WTC11 (cell line): ENCODE results near the gene TIGD2. TPM values are rescaled to one million over a fixed set of nuclear protein-coding genes. Genes with fewer than 3 reads are reported as not detected.

Experiments used
- ATAC-seq: fragments of 200-7000 bp; cut with Tn5 transposase; 2 replicates; pipeline ENCODE4 v1.10.0; 2021; ENCODE audit warnings: mild to moderate bottlenecking, moderate library complexity
- CTCF ChIA-PET: fragments of 300-600 bp; sonication (Branson Sonifier 250); formaldehyde crosslinking; loops from one replicate; lab custom pipeline; 2021; ENCODE audit warnings: antibody characterized with exemption; lab: Charles Lee
- POLR2A ChIA-PET: fragments of 350-600 bp; sonication (Branson Sonifier 250); formaldehyde crosslinking; loops from one replicate; lab custom pipeline; 2021; ENCODE audit warnings: antibody characterized with exemption; lab: Charles Lee
- DNase-seq: peaks from one replicate; pipeline ENCODE4 v3.0.0; 2021; ENCODE audit warnings: low spot score
- H3K27ac Mint-ChIP-seq: 2 replicates; pipeline ENCODE4 v1.8.0; 2021; ENCODE audit warnings: mixed read lengths
- H3K27me3 Mint-ChIP-seq: 2 replicates; pipeline ENCODE4 v1.8.0; 2021; ENCODE audit warnings: low read depth, mild to moderate bottlenecking, moderate library complexity, mixed read lengths
- H3K36me3 Mint-ChIP-seq: 2 replicates; pipeline ENCODE4 v1.8.0; 2021; ENCODE audit warnings: mixed read lengths
- H3K4me1 Mint-ChIP-seq: 2 replicates; pipeline ENCODE4 v1.8.0; 2022; ENCODE audit warnings: mixed read lengths
- H3K4me3 Mint-ChIP-seq: 2 replicates; pipeline ENCODE4 v1.8.0; 2021; ENCODE audit warnings: mild to moderate bottlenecking, moderate library complexity, mixed read lengths
- H3K9me3 Mint-ChIP-seq: 2 replicates; pipeline ENCODE4 v1.8.0; 2021; ENCODE audit warnings: mixed read lengths
- CREM ChIP-seq: sonication (generic); formaldehyde crosslinking; IDR thresholded peaks from 2 replicates; pipeline ENCODE4 v1.8.1; 2022; ENCODE audit warnings: mild to moderate bottlenecking, missing genetic modification reagents, moderate library complexity
- GABPB1 ChIP-seq: sonication (generic); formaldehyde crosslinking; IDR thresholded peaks from 2 replicates; pipeline ENCODE4 v1.8.1; 2023; ENCODE audit warnings: mild to moderate bottlenecking, missing genetic modification reagents
- JAZF1 ChIP-seq: fragments of 250-450 bp; sonication (Bioruptor Pico); IDR thresholded peaks from 2 replicates; pipeline ENCODE4 v1.9.0; 2021; ENCODE audit warnings: moderate library complexity, mild to moderate bottlenecking, inconsistent platforms
- KAT7 ChIP-seq: sonication (generic); formaldehyde crosslinking; IDR thresholded peaks from 2 replicates; pipeline ENCODE4 v1.8.1; 2023; ENCODE audit warnings: missing genetic modification reagents, mild to moderate bottlenecking, borderline replicate concordance
- MXD4 ChIP-seq: fragments of 250-450 bp; sonication (Bioruptor Pico); IDR thresholded peaks from 2 replicates; pipeline ENCODE4 v1.8.0; 2021; ENCODE audit warnings: mild to moderate bottlenecking, moderate library complexity, borderline replicate concordance
- NR3C1 ChIP-seq: sonication (generic); formaldehyde crosslinking; conservative IDR thresholded peaks from 2 replicates; pipeline ENCODE4 v1.8.1; 2023; ENCODE audit warnings: low read depth, mild to moderate bottlenecking, missing genetic modification reagents
- SMAD4 ChIP-seq: sonication (generic); formaldehyde crosslinking; IDR thresholded peaks from 2 replicates; pipeline ENCODE4 v1.8.0; 2022; ENCODE audit warnings: mild to moderate bottlenecking, missing genetic modification reagents
- TCF7 ChIP-seq: sonication (generic); formaldehyde crosslinking; IDR thresholded peaks from 2 replicates; pipeline ENCODE4 v1.8.0; 2022; ENCODE audit warnings: mild to moderate bottlenecking, low read depth, missing genetic modification reagents, moderate library complexity
- ZNF121 ChIP-seq: sonication (generic); formaldehyde crosslinking; IDR thresholded peaks from 2 replicates; pipeline ENCODE4 v1.8.0; 2023; ENCODE audit warnings: missing genetic modification reagents
- ZNF138 ChIP-seq: sonication (generic); formaldehyde crosslinking; conservative IDR thresholded peaks from 2 replicates; pipeline ENCODE4 v1.8.1; 2022; ENCODE audit warnings: mild to moderate bottlenecking, moderate library complexity, missing genetic modification reagents
- ZNF219 ChIP-seq: sonication (generic); formaldehyde crosslinking; IDR thresholded peaks from 2 replicates; pipeline ENCODE4 v1.8.0; 2023; ENCODE audit warnings: missing genetic modification reagents, mild to moderate bottlenecking, borderline replicate concordance
- ZNF317 ChIP-seq: sonication (generic); formaldehyde crosslinking; IDR thresholded peaks from 2 replicates; pipeline ENCODE4 v1.8.1; 2023; ENCODE audit warnings: low read depth, mild to moderate bottlenecking, moderate library complexity, missing genetic modification reagents, borderline replicate concordance
- ZNF423 ChIP-seq: fragments of 250-450 bp; sonication (Bioruptor Pico); IDR thresholded peaks from 2 replicates; pipeline ENCODE4 v2.1.2; 2022; ENCODE audit warnings: mild to moderate bottlenecking, moderate library complexity
- total RNA-seq: library from RNA; stranded (reverse); gene quantifications from 3 replicates; pipeline ENCODE4 v1.2.3, GENCODE V29; 2021
- TF ChIP-seq, protein P1 (sequence below): sonication (generic); formaldehyde crosslinking; IDR thresholded peaks from 2 replicates; pipeline ENCODE4 v1.8.0; 2022; ENCODE audit warnings: mild to moderate bottlenecking, missing genetic modification reagents
- TF ChIP-seq, protein P2 (sequence below): fragments of 250-450 bp; sonication (Bioruptor Pico); IDR thresholded peaks from 2 replicates; pipeline ENCODE4 v2.1.2; 2022; ENCODE audit warnings: mild to moderate bottlenecking, moderate library complexity
- TF ChIP-seq, protein P3 (sequence below): sonication (generic); formaldehyde crosslinking; IDR thresholded peaks from 2 replicates; pipeline ENCODE4 v1.8.1; 2022; ENCODE audit warnings: low read depth, mild to moderate bottlenecking, moderate library complexity, missing genetic modification reagents, borderline replicate concordance
- TF ChIP-seq, protein P4 (sequence below): sonication (generic); formaldehyde crosslinking; IDR thresholded peaks from 2 replicates; pipeline ENCODE4 v1.8.1; 2023; ENCODE audit warnings: mild to moderate bottlenecking, missing genetic modification reagents, moderate library complexity
- TF ChIP-seq, protein P5 (sequence below): sonication (generic); formaldehyde crosslinking; IDR thresholded peaks from 2 replicates; pipeline ENCODE4 v1.8.1; 2023; ENCODE audit warnings: mild to moderate bottlenecking, missing genetic modification reagents, moderate library complexity

TIGD2 gene
- total RNA-seq, 1 experiment from 2014 or later, result 5.0 TPM

DNA sequence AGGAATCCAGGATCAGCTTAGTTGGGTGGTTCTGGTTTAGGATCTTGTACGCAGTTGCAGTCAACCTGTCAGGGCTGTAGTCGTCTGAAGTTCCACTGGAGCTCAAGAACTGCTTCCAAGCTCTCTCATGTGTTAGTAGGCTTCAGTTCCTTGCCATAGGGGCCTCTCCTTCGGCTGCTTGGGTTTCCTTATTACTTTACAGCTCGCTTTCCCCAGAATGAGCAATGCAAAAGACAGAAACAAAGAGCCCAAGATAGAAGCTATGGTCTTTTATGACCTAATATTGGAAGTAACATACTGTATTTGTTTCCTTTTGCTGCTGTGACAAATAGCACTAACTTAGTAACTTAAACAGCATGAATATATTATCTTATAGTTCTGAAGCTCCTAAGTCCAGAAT is 51.7 kb downstream of the TIGD2 start:
- Mint-ChIP-seq H3K27ac (no peak overlapping the region), H3K36me3 (no peaks in the 10 kb centered on the region), H3K4me3 (no peak overlapping the region), H3K9me3 (peaks cover 6% of the 10 kb centered on the region; the same call in 1 of the 2 replicates), H3K4me1 (peaks cover 6% of the 10 kb centered on the region; the same call in 1 of the 2 replicates), H3K27me3 (no peaks in the 10 kb centered on the region; the same call in 1 of the 2 replicates)
- DNase-seq (no peak), ATAC-seq (no peak)
- CTCF ChIA-PET, result interaction anchor here (0.6 kb wide), 1 partner anchor 35 kb away, joined by 5 read pairs; no protein-coding TSS in a partner anchor
- POLR2A ChIA-PET, result no interaction called here
- TF ChIP-seq KAT7 (CRISPR knock-in tag) (no peak), ZNF423 (no peak), ZNF317 (CRISPR knock-in tag) (no peak), ZNF138 (CRISPR knock-in tag) (no peak), MXD4 (CRISPR knock-in tag) (no peak), TCF7 (CRISPR knock-in tag) (no peak), CREM (CRISPR knock-in tag) (no peak), ZNF121 (CRISPR knock-in tag) (no peak)
- TF ChIP-seq, protein P1, sequence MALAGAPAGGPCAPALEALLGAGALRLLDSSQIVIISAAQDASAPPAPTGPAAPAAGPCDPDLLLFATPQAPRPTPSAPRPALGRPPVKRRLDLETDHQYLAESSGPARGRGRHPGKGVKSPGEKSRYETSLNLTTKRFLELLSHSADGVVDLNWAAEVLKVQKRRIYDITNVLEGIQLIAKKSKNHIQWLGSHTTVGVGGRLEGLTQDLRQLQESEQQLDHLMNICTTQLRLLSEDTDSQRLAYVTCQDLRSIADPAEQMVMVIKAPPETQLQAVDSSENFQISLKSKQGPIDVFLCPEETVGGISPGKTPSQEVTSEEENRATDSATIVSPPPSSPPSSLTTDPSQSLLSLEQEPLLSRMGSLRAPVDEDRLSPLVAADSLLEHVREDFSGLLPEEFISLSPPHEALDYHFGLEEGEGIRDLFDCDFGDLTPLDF, result no peak
- TF ChIP-seq, protein P2, sequence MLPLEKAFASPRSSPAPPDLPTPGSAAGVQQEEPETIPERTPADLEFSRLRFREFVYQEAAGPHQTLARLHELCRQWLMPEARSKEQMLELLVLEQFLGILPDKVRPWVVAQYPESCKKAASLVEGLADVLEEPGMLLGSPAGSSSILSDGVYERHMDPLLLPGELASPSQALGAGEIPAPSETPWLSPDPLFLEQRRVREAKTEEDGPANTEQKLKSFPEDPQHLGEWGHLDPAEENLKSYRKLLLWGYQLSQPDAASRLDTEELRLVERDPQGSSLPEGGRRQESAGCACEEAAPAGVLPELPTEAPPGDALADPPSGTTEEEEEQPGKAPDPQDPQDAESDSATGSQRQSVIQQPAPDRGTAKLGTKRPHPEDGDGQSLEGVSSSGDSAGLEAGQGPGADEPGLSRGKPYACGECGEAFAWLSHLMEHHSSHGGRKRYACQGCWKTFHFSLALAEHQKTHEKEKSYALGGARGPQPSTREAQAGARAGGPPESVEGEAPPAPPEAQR (CRISPR knock-in tag), result no peak
- TF ChIP-seq, protein P3, sequence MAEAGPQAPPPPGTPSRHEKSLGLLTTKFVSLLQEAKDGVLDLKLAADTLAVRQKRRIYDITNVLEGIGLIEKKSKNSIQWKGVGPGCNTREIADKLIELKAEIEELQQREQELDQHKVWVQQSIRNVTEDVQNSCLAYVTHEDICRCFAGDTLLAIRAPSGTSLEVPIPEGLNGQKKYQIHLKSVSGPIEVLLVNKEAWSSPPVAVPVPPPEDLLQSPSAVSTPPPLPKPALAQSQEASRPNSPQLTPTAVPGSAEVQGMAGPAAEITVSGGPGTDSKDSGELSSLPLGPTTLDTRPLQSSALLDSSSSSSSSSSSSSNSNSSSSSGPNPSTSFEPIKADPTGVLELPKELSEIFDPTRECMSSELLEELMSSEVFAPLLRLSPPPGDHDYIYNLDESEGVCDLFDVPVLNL, result no peak
- TF ChIP-seq, protein P4, sequence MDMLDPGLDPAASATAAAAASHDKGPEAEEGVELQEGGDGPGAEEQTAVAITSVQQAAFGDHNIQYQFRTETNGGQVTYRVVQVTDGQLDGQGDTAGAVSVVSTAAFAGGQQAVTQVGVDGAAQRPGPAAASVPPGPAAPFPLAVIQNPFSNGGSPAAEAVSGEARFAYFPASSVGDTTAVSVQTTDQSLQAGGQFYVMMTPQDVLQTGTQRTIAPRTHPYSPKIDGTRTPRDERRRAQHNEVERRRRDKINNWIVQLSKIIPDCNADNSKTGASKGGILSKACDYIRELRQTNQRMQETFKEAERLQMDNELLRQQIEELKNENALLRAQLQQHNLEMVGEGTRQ (CRISPR knock-in tag), result no peak

DNA sequence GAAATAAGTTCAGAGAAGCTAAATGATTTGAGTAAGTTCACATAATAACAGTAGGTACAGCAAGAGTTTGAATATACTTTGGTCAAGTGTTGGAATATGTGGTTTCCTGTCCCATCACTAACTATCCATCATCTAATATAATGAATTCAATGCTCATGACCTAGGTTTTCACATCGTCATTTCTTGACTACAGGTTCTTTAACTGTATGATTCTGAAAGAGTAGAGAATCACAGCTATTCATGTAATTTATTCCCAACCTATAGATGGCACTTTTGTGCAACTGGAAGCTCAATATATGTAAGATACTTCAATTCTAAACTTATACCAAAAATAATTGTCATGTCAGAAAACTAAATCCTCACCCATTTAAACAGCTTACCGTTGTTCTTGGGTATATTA is 53.1 kb downstream of the TIGD2 start:
- no peak for TF ChIP-seq NR3C1 (CRISPR knock-in tag)
- TF ChIP-seq ZNF219, result no peak
- no peak for TF ChIP-seq GABPB1 (CRISPR knock-in tag)
- TF ChIP-seq JAZF1 (CRISPR knock-in tag), result no peak
- TF ChIP-seq, protein P5, sequence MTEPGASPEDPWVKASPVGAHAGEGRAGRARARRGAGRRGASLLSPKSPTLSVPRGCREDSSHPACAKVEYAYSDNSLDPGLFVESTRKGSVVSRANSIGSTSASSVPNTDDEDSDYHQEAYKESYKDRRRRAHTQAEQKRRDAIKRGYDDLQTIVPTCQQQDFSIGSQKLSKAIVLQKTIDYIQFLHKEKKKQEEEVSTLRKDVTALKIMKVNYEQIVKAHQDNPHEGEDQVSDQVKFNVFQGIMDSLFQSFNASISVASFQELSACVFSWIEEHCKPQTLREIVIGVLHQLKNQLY (CRISPR knock-in tag), result no peak
- TF ChIP-seq, protein P2 (CRISPR knock-in tag), result no peak
- no peak for TF ChIP-seq SMAD4
- TF ChIP-seq, protein P3, result no peak
- POLR2A ChIA-PET, result no interaction called here
- CTCF ChIA-PET, result no interaction called here
- ATAC-seq, result no peak
- no peak for DNase-seq
- Mint-ChIP-seq H3K9me3 (peaks cover 6% of the 10 kb centered on the region; the same call in 1 of the 2 replicates), H3K27ac (no peak overlapping the region), H3K4me1 (peaks cover 6% of the 10 kb centered on the region; the same call in 1 of the 2 replicates), H3K4me3 (no peak overlapping the region), H3K36me3 (no peaks in the 10 kb centered on the region), H3K27me3 (no peaks in the 10 kb centered on the region; the same call in 1 of the 2 replicates)

Other genes starting within 250 kb of the TIGD2 start
- gene FAM13A, start 54.3 kb upstream of the TIGD2 start, total RNA-seq, result 14.6 to 17.8 TPM (median 16.5 TPM) in 3 replicates
- 1.5 to 2.0 TPM (median 1.5 TPM) in 3 replicates for gene GPRIN3, start 196.3 kb downstream of the TIGD2 start, total RNA-seq